ENCODE results near the gene PPP2R2B.
A peak's percentile ranks its signal among the peaks of the same experiment; 100 is the strongest.

Gene PPP2R2B

GRCh38 chr5:146766013-146766412, 112.5 kb downstream of the PPP2R2B start:
- TF ChIP-seq CTCF (IDR thresholded peaks at IDR 0.05; ENCODE audit: low read depth, low read length), result no peak
- peak; percentile 13 for DNase-seq (ENCODE audit: low read depth, low spot score)
- H3K4me3 ChIP-seq (ENCODE audit: low read depth, low read length), result no peak overlapping the region
- in situ Hi-C loops (cut with HindIII; ENCODE audit: low sequenced_read_pairs), result no loop called here

- DNase-seq (ENCODE audit: low read depth, low spot score), result no peak
Measured at GRCh38 chr5:146765089-146765832, 113.3 kb downstream of the PPP2R2B start.

GRCh38 chr5:146762830-146763229, 115.7 kb downstream of the PPP2R2B start:
- in situ Hi-C loops (cut with HindIII; ENCODE audit: low sequenced_read_pairs), result no loop called here
- TF ChIP-seq CTCF (IDR thresholded peaks at IDR 0.05; ENCODE audit: low read depth, low read length), result no peak
- DNase-seq (ENCODE audit: low read depth, low spot score), result no peak
- H3K4me3 ChIP-seq (ENCODE audit: low read depth, low read length), result no peak overlapping the region

More at GRCh38 chr5:146765089-146765832, 113.3 kb downstream of the PPP2R2B start:
- in situ Hi-C loops (cut with HindIII; ENCODE audit: low sequenced_read_pairs), result no loop called here
- H3K4me3 ChIP-seq (ENCODE audit: low read depth, low read length), result no peak overlapping the region
- no peak for TF ChIP-seq CTCF (IDR thresholded peaks at IDR 0.05; ENCODE audit: low read depth, low read length)

GRCh38 chr5:146761811-146762210, 116.7 kb downstream of the PPP2R2B start:
- H3K4me3 ChIP-seq (ENCODE audit: low read depth, low read length), result no peak overlapping the region
- in situ Hi-C loops (cut with HindIII; ENCODE audit: low sequenced_read_pairs), result no loop called here
- no peak for TF ChIP-seq CTCF (IDR thresholded peaks at IDR 0.05; ENCODE audit: low read depth, low read length)
- DNase-seq (ENCODE audit: low read depth, low spot score), result no peak

- TF ChIP-seq CTCF (IDR thresholded peaks at IDR 0.05; ENCODE audit: low read depth, low read length), result no peak
- no peak overlapping the region for H3K4me3 ChIP-seq (ENCODE audit: low read depth, low read length)
- DNase-seq (ENCODE audit: low read depth, low spot score), result no peak
- in situ Hi-C loops (cut with HindIII; ENCODE audit: low sequenced_read_pairs), result no loop called here
Measured at GRCh38 chr5:146758938-146759337, 119.6 kb downstream of the PPP2R2B start.

GRCh38 chr5:146758076-146758475, 120.5 kb downstream of the PPP2R2B start:
- no peak overlapping the region for H3K4me3 ChIP-seq (ENCODE audit: low read depth, low read length)
- in situ Hi-C loops (cut with HindIII; ENCODE audit: low sequenced_read_pairs), result no loop called here
- DNase-seq (ENCODE audit: low read depth, low spot score), result no peak
- no peak for TF ChIP-seq CTCF (IDR thresholded peaks at IDR 0.05; ENCODE audit: low read depth, low read length)
